Progenitor cell of endocrine pancreas (in vitro differentiated cells): ENCODE results near the gene CPEB4. TPM values are rescaled to one million over a fixed set of nuclear protein-coding genes. Genes with fewer than 3 reads are reported as not detected.

Experiments
- DNase-seq: peaks from one replicate; pipeline ENCODE4 v3.0.0; 2021; ENCODE audit warnings: low spot score; ENCODE audit not compliant: unreplicated experiment
- H3K27ac Mint-ChIP-seq: 2 replicates; pipeline ENCODE4 v1.8.0; 2021; ENCODE audit warnings: mild to moderate bottlenecking, moderate library complexity, mixed read lengths
- H3K27me3 Mint-ChIP-seq: 2 replicates; pipeline ENCODE4 v1.8.0; 2021; ENCODE audit warnings: mixed read lengths
- H3K36me3 Mint-ChIP-seq: 2 replicates; pipeline ENCODE4 v1.8.0; 2022; ENCODE audit warnings: mixed read lengths; ENCODE audit not compliant: insufficient read depth
- H3K4me1 Mint-ChIP-seq: 2 replicates; pipeline ENCODE4 v1.8.0; 2021; ENCODE audit warnings: low read depth, mixed read lengths
- H3K4me3 Mint-ChIP-seq: 2 replicates; pipeline ENCODE4 v1.8.0; 2021; ENCODE audit warnings: low read depth, mild to moderate bottlenecking, moderate library complexity, mixed read lengths
- H3K9me3 Mint-ChIP-seq: 2 replicates; pipeline ENCODE4 v1.8.0; 2021; ENCODE audit warnings: low read depth, mixed read lengths
- CTCF ChIP-seq: fragments of 200-600 bp; sonication (generic); IDR thresholded peaks from one replicate; pipeline ENCODE4 v1.5.0; 2021; ENCODE audit warnings: antibody characterized with exemption, mild to moderate bottlenecking; ENCODE audit not compliant: unreplicated experiment
- total RNA-seq: library from RNA; stranded (reverse); gene quantifications from 2 replicates; pipeline ENCODE4 v1.2.1, GENCODE V29; 2021

Gene CPEB4
- total RNA-seq, 1 donor from 2014 or later = 16.7 TPM

- no peaks in the 10 kb centered on the region for H3K27me3 Mint-ChIP-seq
- H3K27ac Mint-ChIP-seq = no peak overlapping the region
- peaks cover 42% of the 10 kb centered on the region for H3K4me1 Mint-ChIP-seq
- no peak overlapping the region for H3K4me3 Mint-ChIP-seq
- H3K9me3 Mint-ChIP-seq = no peaks in the 10 kb centered on the region
- TF ChIP-seq CTCF = no peak
- peaks cover 16% of the 10 kb centered on the region for H3K36me3 Mint-ChIP-seq
- DNase-seq = no peak
These were observed 57.0 kb downstream of the CPEB4 start for GRCh38 chr5:173945160-173945559.

- no peak for DNase-seq
- Mint-ChIP-seq H3K27ac (no peak overlapping the region), H3K36me3 (peaks cover 16% of the 10 kb centered on the region), H3K27me3 (no peaks in the 10 kb centered on the region), H3K9me3 (no peaks in the 10 kb centered on the region), H3K4me1 (peaks cover 36% of the 10 kb centered on the region), H3K4me3 (no peak overlapping the region)
- TF ChIP-seq CTCF = no peak
These were observed 58.2 kb downstream of the CPEB4 start for GRCh38 chr5:173946323-173946722.

DNA sequence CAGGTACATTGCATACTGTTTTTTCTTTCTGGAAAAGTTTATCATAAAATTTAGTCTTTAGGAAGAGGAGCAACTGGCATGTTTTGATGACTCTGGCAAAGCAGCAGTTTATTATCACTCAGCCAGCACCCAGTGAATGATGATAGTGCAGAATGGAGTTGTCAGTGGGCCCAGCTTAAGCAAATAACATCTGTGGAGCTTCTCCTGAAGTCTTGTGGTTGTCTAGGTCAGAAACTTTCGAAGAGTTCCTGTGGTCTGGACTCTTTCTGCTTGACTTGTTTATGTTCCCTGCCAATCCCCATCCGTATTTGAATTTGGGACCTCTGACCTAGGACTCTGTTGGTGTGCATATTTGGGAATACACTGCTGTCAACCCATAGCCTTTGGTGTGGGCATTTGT, 62.7 kb downstream of the CPEB4 start:
- no peaks in the 10 kb centered on the region for H3K27me3 Mint-ChIP-seq
- no peak overlapping the region for H3K27ac Mint-ChIP-seq
- H3K4me3 Mint-ChIP-seq = no peak overlapping the region
- peaks cover 32% of the 10 kb centered on the region for H3K36me3 Mint-ChIP-seq
- no peaks in the 10 kb centered on the region for H3K9me3 Mint-ChIP-seq
- no peak for TF ChIP-seq CTCF
- DNase-seq = no peak
- H3K4me1 Mint-ChIP-seq = peaks cover 25% of the 10 kb centered on the region

DNA sequence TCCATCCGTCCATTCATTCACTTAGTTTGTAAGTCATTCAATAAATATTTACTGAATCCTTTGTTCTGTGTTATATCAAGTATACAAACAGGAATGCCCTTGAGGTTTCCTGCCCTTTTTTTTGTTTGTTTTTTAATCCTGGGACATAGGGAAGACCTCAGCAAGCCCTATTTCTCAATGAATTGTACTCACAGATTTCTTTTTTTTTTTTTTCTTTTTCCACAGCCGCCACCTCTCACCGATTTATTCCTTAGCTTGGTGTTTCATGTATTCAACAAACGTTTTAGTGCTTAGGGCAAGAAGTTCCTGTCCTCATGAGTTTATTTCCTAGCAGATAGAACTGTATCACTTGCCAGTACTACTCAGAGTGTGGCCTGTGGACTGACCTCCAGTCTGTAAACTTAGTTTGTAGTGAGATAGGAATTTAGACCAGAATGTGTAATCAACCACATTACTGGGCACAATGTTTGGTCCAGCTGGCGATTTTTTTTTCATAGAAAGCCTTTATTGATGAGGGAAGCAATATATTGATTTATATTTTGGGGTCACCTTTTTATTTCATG, 65.5 kb downstream of the CPEB4 start:
- peaks cover 23% of the 10 kb centered on the region for H3K36me3 Mint-ChIP-seq
- H3K4me3 Mint-ChIP-seq = no peak overlapping the region
- H3K9me3 Mint-ChIP-seq = no peaks in the 10 kb centered on the region
- DNase-seq = no peak
- peaks cover 17% of the 10 kb centered on the region for H3K4me1 Mint-ChIP-seq
- no peak for TF ChIP-seq CTCF
- no peak overlapping the region for H3K27ac Mint-ChIP-seq
- no peaks in the 10 kb centered on the region for H3K27me3 Mint-ChIP-seq

DNA sequence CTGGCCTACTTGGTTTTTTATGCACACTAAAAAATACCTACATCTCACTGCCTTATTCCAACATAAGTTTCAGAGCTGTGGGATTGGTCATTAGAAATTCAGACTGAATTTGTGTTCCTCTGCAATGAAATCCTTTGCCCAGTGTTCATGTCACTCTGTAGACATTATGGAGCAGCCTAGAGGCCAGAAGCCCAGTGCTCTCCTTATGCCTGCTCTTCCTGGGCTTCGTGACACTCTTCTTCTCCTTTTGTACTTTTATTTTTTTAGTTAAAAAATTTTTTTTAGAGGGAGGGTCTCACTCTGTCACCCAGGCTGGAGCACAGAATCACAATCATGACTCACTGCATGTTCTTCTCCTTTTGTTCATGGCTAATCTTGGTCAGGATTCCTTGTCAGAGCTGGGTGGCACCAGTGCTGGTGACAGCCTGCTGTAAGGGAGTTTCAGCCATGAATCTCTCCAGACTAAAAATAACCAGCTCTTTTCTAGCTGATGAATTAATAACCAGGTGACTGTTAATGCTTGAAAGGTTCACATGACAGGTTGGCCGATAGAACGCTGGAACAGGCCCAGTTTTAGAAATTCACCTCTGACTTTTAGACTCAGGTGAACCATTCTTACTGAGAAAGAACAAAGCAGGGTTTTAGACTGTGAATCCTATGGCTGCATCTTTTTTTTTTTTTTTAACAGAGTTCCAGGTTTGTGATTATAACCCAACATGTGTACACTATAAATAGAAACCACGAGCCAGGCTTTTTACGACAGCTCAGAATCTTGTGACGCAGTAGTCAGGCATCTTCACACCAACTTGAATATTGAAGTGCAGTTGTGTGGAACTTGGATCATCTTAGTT, 66.7 kb downstream of the CPEB4 start:
- DNase-seq = no peak
- Mint-ChIP-seq H3K4me1 (peaks cover 17% of the 10 kb centered on the region), H3K9me3 (no peaks in the 10 kb centered on the region), H3K27me3 (no peaks in the 10 kb centered on the region), H3K4me3 (no peak overlapping the region), H3K27ac (no peak overlapping the region), H3K36me3 (peaks cover 19% of the 10 kb centered on the region)
- TF ChIP-seq CTCF = no peak
